GM19035 (cell line): Measurements from ENCODE around the gene RBSN.
"Not testable (repeated sequence)": the region's sequence is repeated elsewhere in the genome, so short reads cannot be mapped to it uniquely, and the experiment has no call there.

Experiments used
- ATAC-seq: cut with Tn5 transposase; IDR thresholded peaks from one replicate; pipeline ENCODE4 v1.9.1; 2021; ENCODE audit not compliant: unreplicated experiment

Gene RBSN

DNA sequence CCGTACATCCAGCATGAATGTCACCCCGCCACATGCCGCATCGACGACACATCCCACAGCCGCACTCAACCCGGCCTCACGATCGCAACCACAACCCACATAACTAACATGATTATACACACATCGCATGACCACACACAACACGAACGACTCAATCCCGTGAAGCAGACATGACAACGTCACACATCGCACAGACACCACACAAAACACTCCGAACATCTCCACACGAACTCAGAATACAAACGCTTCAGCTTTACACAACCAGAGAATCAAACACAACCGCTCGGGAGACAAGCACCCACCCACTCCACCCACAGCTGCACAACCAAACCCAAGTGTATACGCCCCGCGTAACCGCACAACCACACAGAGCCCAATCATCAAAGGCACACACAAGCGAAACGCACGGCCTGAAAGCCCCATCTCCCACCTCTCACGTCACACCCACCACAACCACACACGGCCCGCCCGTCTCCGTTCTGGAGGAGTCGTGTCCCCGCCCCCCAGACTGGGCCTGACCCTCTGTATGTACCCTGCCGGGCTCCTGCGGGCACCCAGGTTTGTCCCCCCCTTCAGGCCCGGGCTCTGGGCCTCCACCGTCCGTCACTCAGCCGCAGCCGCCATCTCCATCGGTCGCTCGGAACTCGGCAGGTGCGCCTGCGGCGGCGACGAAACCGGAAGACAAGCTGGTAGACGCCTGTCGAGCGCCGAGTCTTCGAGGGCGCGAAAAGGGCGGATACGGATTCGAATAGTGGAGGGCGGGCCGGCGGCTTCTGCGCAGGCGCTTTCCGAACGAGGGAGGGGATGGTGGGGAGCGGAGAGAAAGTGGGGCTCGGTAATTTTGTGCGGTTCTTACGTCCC is at the start of gene RBSN:
Gene RBSN (minus strand): TSS at position 646 of the 861 bp plus-strand sequence. CDS start 3,028 bp downstream, outside the sequence.
- ATAC-seq = peak; percentile 88

DNA sequence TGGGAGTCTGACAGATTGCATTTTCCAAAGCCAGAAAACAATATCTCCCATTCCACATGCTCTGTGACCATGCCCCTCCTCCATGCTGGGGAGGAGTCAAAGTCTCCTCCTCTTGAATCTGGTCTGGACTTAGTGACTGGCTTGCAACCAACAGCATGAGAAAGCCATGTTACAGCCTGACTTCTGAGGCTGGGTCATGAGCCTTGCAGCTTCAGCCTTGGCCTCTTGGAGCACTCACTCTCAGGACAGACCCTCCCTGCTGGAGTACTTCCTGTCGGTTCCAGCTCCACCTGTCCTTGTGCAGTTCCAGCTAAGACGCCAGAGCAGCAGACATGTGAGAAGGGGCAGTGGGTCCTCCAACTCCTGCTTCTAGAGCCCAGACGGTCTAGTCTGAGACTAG is 49.7 kb upstream of the RBSN start:
- no peak for ATAC-seq

DNA sequence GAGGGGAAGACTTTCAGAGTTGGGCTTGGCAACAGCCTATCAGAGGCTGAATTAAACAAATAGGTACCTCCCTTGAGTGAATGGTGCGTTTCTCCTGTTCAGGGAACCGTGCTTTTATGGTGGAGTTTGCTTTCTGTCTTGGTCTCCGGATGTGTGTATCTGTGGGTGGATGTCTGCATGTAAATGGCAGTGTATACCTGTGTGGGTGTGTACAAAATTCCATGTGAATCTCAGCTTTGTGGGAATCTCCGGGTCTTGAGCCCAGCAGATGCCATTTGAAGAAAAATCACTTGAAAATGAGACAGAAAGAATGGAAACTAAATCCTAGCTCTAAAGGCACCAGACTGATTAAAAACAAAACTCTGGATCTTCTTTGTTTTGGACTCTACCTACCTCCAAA is 37.9 kb upstream of the RBSN start:
- not testable (repeated sequence) for ATAC-seq

DNA sequence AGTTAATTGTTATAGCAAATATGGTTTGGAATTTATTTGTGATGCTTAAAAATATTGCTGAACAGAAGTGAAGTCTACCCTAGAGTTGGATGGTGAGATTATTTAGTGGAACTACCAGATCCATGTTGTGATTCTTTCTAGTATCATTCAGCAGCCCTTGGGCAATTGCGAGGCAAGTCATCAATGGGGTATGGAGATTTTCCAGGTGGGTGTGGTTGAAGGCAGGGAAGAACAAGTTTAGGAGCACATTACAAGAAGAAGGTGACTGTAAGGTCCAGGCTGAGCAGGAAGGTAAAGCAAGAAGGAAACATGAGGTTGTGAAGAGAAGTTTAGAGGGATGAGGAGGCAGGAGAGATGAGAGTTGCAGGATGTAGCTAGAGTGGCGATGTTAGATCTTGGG is 36.0 kb upstream of the RBSN start:
- not testable (repeated sequence) for ATAC-seq

DNA sequence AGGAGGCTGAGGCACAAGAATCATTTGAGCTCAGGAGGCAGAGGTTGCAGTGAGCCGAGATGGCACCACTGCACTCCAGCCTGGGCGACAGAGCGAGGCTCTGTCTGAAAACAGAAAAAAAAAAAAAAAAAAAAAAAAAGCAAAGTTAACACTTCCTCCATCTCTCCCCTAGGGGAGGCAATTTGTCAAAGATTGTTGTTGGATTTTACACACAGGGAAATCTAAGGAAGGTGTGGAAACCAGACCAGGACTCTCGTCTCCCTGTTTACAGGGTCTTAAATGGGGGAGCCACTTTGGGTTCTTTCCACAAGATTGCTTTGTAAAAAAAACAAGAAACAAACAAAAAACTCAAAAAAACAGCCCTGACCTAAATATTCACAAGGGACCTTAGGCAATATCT is 29.5 kb upstream of the RBSN start:
- ATAC-seq = not testable (repeated sequence)

DNA sequence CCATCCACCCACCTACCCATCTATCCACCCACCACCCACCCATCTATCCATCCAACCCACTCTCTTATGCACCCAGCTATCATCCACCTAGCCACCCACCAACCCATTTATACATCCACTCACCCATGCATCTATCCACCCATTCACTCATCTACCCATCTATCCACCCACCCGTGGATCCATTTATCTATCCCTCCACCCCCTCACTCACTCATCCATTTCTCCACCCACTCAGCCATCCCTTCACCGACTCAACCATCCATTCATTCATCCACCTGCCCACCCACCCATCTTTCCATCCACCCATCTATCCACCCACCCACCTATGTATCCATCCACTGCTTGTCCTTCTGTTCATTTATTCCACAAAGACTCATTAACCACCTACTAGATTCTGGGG is 28.0 kb upstream of the RBSN start:
- ATAC-seq = not testable (repeated sequence)

DNA sequence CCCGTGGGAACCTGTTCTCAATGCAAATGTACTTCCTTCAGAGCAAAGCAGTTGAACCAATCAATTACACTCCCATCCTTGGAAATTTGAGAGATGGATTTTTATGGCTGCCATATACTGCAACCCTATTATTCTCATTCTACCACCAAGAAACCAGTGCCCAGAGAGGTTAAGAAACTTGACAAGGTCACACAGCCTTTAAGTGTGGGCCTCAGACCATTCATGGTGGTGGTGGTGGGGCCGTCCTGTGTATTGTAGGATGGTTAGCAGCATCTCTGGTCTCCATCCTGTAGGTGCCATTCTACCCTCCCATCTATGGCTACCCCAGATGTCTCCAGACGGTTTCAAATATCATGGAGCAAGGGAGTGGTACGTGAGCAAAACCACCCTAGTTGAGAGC is 23.4 kb upstream of the RBSN start:
- no peak for ATAC-seq

DNA sequence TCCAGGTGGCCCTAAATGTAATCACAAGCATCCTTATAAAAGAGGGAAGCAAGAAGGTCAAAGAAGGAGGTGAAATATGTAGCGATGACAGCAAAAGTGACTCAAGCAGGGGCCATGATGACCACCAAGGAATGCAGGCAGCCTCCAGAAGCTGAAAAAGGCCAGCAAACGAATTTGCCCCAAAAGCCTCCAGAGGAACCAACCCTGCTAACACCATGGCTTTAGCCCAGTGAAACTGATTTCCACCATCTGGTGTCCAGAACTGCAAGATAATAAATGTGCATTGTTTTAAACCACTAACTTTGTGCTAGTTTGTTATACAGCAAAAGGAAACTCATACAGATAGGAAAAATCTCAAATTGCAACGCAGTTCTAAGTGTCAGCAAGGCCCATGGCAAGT is 23.0 kb upstream of the RBSN start:
- no peak for ATAC-seq

DNA sequence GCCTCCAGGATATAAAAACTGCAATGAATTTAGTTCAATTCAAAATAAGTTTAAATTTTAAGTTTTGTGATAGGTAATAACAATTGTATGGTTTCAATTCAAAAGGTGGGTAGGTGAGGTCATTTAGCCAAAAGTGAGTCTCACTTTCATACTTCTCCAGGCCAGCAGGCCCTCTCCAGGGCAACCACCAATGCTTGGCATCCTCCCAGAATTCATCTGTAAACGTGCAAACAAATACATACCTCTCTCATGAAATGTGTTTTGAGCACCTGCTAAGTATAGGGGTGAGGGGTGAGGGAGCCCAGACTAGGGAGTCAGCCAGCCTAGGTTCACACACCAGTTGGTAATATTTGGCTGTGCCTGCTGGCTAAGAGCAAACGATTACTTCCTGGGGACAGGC is 22.0 kb upstream of the RBSN start:
- no peak for ATAC-seq

DNA sequence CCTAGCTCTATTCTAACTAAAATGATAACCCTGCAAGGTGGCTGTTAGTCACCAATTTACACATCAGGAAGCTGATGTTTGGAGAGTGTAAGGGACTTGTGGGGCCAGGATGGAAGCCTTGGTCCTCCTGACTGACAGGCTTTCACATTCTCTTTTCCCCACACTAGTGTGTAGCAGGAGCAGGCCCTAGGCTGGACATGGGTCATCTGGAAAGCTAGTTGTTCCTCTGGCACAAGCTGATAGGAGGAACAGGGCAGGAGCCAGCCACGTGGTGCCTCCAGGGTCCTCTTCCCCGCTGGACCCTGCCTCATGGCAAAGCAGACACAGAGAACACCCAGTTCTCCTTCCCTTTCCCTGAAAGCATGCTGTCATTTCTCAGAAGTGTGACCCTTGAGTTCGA is 18.1 kb upstream of the RBSN start:
- ATAC-seq = no peak

DNA sequence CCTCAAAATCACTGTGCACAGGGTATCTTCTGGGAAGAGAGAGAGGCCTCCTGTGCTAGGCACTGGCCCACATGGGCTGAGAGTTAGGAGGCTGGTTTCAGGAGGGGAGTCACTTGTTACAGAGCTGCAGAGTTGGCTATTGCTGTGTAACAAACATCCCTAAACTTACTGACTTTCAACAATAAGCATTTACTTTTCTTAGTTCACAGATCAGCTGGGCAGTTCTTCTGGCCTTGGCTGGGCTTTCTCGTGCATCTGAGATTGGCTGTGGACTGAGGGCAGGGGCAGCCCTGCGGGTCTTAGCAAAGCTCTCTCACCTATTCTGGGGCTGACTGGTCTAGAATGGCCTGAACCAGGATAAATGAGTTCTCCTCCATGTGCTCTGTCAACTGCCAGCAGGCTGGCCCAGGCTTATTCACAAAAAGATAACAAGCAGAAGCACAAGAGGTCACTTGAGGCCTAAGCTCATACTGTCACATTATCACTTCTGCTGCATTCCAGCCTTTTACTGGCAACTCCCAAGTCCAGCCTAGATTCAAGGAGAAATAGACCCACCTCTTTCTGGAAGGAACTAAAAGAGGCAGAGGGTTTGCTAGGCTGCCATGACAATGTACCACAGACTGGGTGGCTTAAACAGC is 17.2 kb upstream of the RBSN start:
- ATAC-seq = no peak

DNA sequence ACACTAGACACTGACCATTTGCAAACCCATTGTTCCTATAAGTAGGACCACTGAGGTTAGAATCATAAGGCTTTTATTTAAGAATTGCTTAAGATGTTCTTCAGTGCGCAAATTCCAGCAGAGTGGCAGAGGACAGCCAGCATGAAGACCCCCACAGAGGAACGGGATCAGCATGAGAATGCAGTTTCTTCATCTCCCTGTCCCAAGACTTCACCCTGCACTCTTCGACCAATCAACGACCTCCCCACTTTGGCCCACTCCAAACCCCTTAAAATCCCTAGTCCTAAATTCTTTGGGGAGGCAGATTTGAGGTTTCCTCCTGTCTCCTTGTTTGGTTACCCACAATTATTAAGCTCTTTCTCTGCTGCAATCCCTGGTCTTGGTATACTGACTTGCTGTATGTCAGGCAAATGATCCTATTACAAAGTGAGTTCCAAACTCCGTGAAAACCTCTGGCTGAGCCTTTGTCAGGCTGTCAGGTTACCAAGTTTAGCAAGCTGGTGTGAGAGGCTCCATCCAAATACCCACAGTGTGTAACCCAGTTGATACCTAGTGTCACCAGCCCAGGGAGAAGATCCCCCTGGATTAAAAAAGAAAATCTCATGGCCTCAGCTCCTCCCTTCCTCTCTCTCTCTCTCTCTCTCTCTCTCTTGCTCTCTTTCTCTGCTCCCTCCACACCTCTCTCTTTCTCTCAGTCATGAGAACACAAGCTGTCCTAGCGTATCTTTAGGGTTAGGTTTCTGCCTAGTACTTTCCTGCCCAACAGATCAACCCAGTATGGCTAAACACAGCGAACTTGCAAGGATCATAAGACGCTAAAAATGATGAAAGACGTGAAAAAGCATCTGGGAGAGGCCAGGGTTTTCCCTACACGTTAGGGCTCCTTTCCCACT is 15.8 kb upstream of the RBSN start:
- ATAC-seq = no peak

DNA sequence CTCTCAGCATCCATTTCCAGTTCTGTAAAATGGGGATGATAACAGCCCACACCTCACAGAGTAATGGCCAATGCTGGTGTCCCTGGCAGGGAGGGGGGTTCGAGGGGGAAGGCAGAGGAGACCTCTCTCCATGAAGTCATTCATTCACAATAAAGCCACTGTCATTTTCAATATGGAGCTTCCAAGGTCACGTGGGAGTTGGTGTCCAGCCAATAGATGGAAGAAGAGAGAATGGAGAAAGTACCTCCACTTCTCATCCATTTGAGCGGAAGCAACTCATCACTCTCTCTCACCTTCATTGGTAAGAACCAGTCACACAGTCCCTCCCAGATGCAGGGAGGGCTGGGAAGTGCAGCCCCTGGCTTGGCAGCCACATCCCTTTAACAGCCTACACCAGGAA is 14.9 kb upstream of the RBSN start:
- ATAC-seq = no peak

DNA sequence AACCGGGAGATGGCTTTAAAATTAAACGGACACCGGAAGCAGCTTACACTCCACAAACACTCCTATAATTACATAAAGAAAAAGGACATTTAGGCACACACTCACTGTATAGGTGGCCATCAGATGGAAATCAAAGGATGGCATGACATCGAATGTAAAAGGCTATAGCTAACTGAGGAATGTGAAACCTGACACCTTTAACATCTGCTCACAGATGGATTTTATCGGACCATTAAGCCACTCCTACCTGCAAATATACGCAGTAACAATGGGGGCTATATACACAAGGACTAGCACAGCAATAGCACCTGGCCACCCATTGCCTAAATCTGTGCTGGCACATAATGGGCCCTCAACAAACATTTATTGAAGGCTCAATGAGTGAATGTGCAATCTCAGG is 14.5 kb upstream of the RBSN start:
- ATAC-seq = no peak

DNA sequence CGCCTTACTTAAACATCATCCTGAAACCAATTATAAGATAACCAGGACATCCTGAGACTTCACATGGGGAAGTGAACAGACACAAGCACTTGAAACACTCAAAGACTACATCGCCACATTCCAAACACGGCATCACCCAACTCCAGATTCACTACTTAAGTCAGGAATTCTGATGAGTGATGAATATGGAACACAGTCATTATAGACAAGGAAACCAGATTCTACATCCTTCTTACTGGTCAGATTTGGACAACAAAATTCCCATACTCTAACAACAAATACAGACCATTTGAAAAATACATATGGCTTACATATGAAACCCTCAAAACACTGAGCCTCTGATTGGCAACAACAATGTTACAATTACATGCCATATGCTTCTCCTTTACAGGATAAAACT is 13.1 kb upstream of the RBSN start:
- no peak for ATAC-seq

DNA sequence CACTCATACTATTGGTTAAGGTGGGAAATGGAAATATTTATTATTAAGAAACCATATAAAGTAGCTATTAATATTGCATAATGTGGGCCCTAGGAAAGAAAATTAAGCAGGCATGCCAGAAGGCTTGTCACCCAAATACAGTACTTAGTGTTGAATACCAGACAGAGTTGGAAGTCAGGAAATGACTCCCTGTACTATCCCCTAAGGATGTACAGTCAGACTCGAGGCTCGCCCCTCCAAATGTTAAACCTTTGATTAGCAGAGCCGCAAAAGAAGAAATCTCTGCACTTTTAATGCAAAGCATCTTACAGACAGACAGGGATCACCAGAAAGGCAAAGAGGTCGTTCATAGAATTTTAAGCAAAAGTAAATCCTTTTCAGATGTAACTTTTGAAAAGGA is 11.3 kb upstream of the RBSN start:
- no peak for ATAC-seq

DNA sequence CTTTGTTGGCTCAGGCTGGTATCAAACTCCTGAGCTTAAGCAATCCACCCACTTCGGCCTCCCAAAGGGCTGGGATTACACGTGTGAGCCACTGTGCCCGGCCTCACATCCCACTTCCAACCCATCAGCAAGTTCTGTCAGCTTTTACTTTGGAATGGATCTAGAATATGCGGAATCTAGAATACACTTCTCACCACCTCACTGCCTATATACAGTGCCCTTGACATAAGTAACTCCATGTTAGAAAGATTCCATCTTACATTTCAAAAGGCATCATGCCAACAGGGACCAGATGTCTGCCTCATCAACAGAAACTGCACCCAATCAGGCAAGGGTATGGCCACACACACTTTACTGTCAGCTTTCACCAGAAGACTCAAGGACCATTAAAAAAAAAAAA is 9.9 kb upstream of the RBSN start:
- ATAC-seq = no peak

DNA sequence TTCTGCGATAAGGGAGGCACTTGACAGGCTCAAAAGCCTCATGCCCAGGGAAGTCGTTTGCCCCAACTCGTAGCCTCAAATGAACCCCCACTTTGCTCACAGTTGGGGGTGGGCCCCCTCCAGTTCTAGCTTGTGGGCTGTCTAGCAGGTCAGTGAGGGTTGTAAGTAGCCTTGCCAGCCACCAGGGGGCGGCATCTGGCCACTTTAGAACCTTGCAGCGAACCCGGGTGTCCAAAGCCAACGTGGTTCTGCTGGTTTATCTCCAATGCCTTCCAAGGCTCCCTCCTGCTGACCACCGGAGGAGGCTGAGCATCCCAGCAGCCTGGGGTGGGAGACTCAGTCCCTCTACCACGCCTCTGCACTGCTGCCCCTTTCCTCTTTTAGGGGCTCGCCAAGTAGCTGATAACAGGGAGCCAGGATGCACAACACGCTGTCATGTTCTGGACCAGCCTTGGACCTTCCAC is 9.2 kb upstream of the RBSN start:
- peak; percentile 70 for ATAC-seq

DNA sequence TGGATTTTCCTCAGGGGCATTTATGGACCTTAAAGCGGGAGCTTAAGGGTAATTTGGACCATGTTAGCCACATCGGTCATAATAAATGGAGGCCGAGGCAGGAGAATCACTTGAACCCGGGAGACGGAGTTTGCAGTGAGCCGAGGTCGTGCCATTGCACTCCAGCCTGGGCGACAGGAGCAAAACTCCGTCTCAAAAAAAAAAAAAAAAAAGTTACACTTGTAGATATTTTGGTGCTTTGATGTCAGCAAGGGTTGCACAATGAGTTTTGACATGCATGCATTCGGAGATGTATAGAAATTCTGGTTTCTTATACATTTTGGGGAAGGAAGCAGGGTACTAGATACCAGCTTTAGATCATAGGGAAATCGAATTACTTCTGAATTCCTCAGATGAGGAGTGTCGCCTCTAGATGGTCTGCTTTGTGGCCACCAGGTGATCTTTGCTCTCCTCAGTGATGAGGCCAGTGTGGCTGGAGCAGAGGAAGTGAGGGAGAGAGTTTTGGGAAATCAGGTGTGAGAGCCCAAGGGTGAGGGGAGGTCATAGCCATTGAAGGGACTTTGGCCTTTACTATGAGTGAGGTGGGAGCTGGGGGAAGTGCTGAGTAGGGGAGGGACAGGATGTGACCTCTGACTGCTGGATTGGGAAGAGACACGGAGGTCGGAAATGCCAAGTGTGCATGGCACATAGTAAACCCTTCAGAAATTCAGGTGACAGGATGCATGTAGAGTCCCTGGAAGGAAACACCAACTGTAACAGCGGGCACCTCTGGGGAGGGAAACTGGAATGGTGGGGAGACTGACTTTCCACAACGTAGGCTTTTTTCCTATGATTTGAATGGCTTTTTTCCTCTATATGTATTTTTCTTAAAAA is 8.4 kb upstream of the RBSN start:
- ATAC-seq = no peak

DNA sequence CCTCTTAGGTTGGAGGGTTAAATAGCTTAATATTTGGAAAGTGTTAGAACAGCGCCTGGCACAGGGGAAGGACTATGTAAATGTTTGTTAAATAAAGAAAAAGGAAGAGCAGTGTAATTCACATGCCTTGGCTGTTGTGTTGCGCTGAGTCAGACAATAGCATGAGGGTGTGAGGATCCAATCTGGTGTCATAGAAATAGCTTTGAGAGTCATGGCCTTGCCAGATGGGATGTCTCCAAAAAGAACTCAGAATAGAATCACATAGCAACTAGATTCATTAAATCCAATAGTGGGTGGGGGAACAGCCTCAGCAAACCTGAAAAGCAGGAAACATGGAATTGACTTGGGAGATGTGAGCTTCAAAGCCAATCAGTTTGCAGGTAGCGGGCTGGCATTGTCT is 3.9 kb upstream of the RBSN start:
- no peak for ATAC-seq

DNA sequence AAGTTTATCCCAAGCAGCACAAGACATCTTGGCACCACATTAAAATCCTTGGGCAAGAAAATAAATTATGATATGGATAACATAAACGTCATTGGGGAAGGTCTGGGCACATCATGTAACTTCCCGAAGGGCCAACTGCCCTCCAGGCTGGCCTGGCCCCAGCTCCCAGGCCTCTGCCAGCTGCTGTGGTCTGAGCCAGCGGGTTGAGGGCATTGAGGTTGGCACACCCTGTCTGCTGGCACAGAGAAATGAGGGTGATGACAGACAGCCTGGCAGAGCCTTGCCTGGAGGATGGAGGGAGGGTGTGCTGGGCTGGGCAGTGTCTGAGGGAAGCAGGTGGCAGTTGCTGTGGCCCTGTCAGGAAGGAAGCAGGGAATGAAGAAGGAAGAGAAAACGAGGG is 3.3 kb upstream of the RBSN start:
- no peak for ATAC-seq
